Measurements from ENCODE around the gene RASAL3. TPM values are rescaled to one million over a fixed set of nuclear protein-coding genes. Genes with fewer than 3 reads are reported as not detected.
"Not testable (repeated sequence)": the region's sequence is repeated elsewhere in the genome, so short reads cannot be mapped to it uniquely, and the experiment has no call there.

Gene RASAL3
- total RNA-seq, 4 donors from 2014 or later = 2.0 to 6.9 (median 3.6) TPM

GRCh38 chr19:15487038-15487437 lies 22.7 kb upstream of the RASAL3 start:
- DNase-seq (ENCODE audit: low spot score) = no peak
- TF ChIP-seq, protein P1, sequence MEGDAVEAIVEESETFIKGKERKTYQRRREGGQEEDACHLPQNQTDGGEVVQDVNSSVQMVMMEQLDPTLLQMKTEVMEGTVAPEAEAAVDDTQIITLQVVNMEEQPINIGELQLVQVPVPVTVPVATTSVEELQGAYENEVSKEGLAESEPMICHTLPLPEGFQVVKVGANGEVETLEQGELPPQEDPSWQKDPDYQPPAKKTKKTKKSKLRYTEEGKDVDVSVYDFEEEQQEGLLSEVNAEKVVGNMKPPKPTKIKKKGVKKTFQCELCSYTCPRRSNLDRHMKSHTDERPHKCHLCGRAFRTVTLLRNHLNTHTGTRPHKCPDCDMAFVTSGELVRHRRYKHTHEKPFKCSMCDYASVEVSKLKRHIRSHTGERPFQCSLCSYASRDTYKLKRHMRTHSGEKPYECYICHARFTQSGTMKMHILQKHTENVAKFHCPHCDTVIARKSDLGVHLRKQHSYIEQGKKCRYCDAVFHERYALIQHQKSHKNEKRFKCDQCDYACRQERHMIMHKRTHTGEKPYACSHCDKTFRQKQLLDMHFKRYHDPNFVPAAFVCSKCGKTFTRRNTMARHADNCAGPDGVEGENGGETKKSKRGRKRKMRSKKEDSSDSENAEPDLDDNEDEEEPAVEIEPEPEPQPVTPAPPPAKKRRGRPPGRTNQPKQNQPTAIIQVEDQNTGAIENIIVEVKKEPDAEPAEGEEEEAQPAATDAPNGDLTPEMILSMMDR (IDR thresholded peaks at IDR 0.05) = no peak
- no peak for ATAC-seq (ENCODE audit: low FRiP score)

DNA sequence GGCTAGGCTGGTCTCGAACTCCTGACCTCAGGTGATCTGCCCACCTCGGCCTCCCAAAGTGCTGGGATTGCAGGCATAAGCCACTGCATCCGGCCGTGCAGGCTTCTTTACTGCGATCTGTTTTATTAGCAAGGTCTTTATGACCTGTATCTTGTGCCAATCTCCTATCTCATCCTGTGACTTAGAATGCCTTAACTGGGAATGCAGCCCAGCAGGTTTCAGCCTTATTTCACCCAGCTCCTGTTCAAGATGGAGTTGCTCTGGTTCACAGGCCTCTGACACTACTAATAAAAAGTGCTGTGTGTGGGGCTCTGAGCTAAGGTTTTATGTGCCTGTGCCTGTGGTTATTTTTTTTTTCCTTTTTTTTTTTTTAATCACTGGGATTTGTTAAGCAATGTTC lies 21.4 kb upstream of the RASAL3 start:
- not testable (repeated sequence) for DNase-seq (ENCODE audit: low spot score); ATAC-seq (ENCODE audit: low FRiP score)

- ATAC-seq (ENCODE audit: low FRiP score); DNase-seq (ENCODE audit: low spot score): not testable (repeated sequence)
Measured at GRCh38 chr19:15480996-15481395, 16.7 kb upstream of the RASAL3 start.

GRCh38 chr19:15479391-15480345 lies 15.3 kb upstream of the RASAL3 start, which contains the start of gene PGLYRP2:
PGLYRP2 (minus strand) TSS chr19:15479501; CDS start chr19:15479371, 130 bp downstream.
- ATAC-seq (ENCODE audit: low FRiP score) = peak; percentile 28
- TF ChIP-seq, protein P1 (IDR thresholded peaks at IDR 0.05) = no peak
- DNase-seq (ENCODE audit: low spot score) = no peak

GRCh38 chr19:15476325-15476724 lies 12.0 kb upstream of the RASAL3 start:
- TF ChIP-seq, protein P1 (IDR thresholded peaks at IDR 0.05) = no peak
- DNase-seq (ENCODE audit: low spot score) = no peak
- ATAC-seq (ENCODE audit: low FRiP score) = no peak

DNA sequence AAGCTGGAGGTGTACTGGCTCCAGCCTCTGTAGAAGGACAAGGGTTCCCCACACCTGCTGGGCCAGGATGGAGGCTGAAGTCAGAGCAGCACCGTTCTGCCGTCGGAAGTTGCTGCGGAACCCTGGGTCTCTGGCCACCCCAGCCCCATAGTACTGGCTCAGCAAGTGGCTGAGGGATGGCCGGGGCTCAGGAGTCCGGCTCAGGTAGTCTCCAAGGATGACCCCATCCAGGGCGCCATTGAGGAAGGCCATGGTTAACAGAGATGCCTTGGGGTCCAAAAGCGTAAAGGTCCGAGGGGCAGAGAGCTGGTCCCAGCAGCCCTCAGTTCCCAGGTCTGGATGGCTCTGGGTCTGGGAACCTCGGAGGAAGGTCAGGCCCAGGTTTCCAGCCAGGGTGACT lies 11.3 kb upstream of the RASAL3 start:
- ATAC-seq (ENCODE audit: low FRiP score) = no peak
- TF ChIP-seq, protein P1 (IDR thresholded peaks at IDR 0.05) = no peak
- DNase-seq (ENCODE audit: low spot score) = no peak

- DNase-seq (ENCODE audit: low spot score) (no peak), ATAC-seq (ENCODE audit: low FRiP score) (no peak)
- TF ChIP-seq, protein P1 (IDR thresholded peaks at IDR 0.05) = no peak
Measured at GRCh38 chr19:15475169-15475568, 10.8 kb upstream of the RASAL3 start.

DNA sequence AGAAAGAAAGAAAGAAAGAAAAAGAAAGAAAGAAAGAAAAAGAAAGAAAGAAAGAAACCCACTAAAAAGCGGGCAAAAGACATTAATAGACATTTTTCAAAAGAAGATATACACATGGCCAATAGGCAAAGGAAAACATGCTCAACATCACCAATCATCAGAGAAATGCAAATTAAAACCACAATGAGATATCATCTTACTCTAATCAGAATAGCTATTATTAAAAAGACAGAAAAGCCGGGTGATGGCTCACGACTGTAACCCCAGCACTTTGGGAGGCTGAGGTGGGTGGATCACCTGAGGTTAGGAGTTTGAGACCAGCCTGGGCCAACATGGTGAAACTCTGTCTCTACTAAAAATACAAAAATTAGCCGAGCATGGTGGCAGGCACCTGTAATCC lies 9.5 kb upstream of the RASAL3 start:
- not testable (repeated sequence) for ATAC-seq (ENCODE audit: low FRiP score); DNase-seq (ENCODE audit: low spot score)
